Measurements from ENCODE around the gene DCAF6. TPM values are rescaled to one million over a fixed set of nuclear protein-coding genes. Genes with fewer than 3 reads are reported as not detected.

The DCAF6 gene
- total RNA-seq, 1 donor from 2014 or later, result 32.9 TPM

DNA sequence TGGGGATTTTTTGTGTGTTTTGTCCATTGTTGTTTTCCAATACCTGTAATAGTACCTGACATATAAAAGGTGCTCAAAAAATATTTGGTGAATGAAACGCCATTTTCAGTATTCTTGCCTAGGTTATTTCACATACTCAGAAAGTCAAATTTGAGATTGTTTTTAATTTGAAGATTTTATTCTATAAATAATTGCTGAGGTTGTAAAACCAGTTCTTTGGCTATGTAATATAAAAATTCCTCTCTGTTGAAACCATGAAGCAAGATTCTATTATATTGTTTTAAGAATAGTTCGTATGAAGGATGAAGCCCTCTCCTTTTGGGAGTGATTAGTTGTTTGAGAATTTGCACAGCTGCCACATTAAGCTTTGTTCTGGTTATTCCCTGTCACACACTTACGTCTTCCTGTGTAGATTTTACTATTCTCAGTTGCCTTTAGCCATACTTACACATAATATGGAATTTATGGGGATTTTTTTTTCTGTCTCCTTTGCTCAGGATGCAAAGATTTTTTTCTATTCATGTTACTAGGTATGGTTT is 60.6 kb downstream of the DCAF6 start:
- Mint-ChIP-seq H3K9me3 (no peaks in the 10 kb centered on the region), H3K27me3 (no peaks in the 10 kb centered on the region), H3K4me1 (no peaks in the 10 kb centered on the region), H3K4me3 (no peak overlapping the region), H3K36me3 (ENCODE audit: low read depth) (peaks cover 51% of the 10 kb centered on the region), H3K27ac (no peak overlapping the region)
- intact Hi-C loops (cut with micrococcal nuclease), result no loop called here
- no peak for DNase-seq
- ChIA-PET POLR2A (no interaction called here), CTCF (no interaction called here)
- TF ChIP-seq, protein P1, sequence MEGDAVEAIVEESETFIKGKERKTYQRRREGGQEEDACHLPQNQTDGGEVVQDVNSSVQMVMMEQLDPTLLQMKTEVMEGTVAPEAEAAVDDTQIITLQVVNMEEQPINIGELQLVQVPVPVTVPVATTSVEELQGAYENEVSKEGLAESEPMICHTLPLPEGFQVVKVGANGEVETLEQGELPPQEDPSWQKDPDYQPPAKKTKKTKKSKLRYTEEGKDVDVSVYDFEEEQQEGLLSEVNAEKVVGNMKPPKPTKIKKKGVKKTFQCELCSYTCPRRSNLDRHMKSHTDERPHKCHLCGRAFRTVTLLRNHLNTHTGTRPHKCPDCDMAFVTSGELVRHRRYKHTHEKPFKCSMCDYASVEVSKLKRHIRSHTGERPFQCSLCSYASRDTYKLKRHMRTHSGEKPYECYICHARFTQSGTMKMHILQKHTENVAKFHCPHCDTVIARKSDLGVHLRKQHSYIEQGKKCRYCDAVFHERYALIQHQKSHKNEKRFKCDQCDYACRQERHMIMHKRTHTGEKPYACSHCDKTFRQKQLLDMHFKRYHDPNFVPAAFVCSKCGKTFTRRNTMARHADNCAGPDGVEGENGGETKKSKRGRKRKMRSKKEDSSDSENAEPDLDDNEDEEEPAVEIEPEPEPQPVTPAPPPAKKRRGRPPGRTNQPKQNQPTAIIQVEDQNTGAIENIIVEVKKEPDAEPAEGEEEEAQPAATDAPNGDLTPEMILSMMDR (IDR thresholded peaks at IDR 0.05), result no peak
- no peak for ATAC-seq (ENCODE audit: low read depth)

DNA sequence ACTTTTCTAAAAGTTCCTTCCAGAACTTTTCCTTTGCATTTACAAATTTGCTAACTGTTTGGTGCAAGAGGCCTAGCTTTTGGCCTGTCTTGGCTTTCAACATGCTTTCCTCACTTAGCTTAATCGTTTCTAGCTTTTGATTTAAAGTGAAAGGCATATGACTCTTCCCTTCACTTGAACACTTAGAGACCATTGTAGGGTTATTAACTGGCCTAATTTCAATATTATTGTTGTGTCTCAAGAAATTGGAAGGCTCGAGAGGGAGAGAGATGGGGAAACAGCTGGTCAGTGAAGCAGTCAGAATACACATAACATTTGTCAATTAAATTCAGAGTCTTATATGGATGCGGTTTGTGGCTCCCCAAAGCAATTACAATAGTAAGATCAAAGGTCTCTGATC is 63.4 kb downstream of the DCAF6 start:
- peaks cover 54% of the 10 kb centered on the region for H3K36me3 Mint-ChIP-seq (ENCODE audit: low read depth)
- H3K9me3 Mint-ChIP-seq, result no peaks in the 10 kb centered on the region
- intact Hi-C loops (cut with micrococcal nuclease), result no loop called here
- TF ChIP-seq, protein P1 (IDR thresholded peaks at IDR 0.05), result no peak
- no peaks in the 10 kb centered on the region for H3K4me1 Mint-ChIP-seq
- no peak for DNase-seq
- H3K4me3 Mint-ChIP-seq, result no peak overlapping the region
- ATAC-seq (ENCODE audit: low read depth), result no peak
- POLR2A ChIA-PET, result no interaction called here
- CTCF ChIA-PET, result no interaction called here
- H3K27ac Mint-ChIP-seq, result no peak overlapping the region
- H3K27me3 Mint-ChIP-seq, result no peaks in the 10 kb centered on the region

DNA sequence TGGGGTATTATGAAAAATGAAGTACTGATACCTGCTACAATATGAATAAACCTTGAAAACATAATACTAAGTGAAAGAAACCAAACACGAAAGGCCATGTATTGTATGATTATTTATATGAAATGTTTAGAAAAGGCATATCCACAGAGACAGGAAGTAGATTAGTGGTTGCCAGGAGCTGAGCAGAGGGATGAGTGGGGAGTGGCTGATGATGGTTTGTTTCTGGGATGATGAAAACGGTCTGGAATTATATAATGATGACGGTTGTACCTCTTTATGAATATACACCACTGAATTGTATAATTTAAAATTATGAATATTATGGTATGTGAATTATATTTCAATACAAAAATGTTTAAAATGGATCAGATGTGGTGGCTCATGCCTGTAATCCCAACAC is 64.2 kb downstream of the DCAF6 start:
- ATAC-seq (ENCODE audit: low read depth), result no peak
- intact Hi-C loops (cut with micrococcal nuclease), result no loop called here
- POLR2A ChIA-PET, result no interaction called here
- no peak for DNase-seq
- Mint-ChIP-seq H3K36me3 (ENCODE audit: low read depth) (peaks cover 50% of the 10 kb centered on the region), H3K9me3 (no peaks in the 10 kb centered on the region), H3K4me1 (no peaks in the 10 kb centered on the region), H3K27me3 (no peaks in the 10 kb centered on the region), H3K4me3 (no peak overlapping the region), H3K27ac (no peak overlapping the region)
- CTCF ChIA-PET, result no interaction called here
- TF ChIP-seq, protein P1 (IDR thresholded peaks at IDR 0.05), result no peak

DNA sequence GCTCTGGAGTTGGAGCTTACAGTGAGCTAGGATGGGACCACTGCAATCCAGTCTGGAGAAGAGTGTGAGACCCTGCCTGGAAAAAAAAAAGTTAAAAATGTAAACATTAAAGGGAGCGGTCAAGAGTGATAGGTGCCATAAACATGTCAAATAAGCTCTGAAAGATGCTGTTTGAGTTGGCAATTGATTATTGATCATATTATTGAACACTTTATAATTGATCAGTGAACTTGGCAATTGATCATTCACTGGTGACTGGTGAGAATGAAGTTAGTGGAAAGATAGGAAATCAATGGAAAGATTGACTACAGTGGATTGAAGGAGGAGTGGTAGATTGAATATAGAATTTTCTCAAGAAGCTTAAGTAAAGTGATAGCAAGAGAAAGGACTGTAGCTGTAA is 64.7 kb downstream of the DCAF6 start:
- Mint-ChIP-seq H3K36me3 (ENCODE audit: low read depth) (peaks cover 49% of the 10 kb centered on the region), H3K4me3 (no peak overlapping the region), H3K27ac (no peak overlapping the region), H3K27me3 (no peaks in the 10 kb centered on the region), H3K9me3 (no peaks in the 10 kb centered on the region), H3K4me1 (no peaks in the 10 kb centered on the region)
- ATAC-seq (ENCODE audit: low read depth), result no peak
- TF ChIP-seq, protein P1 (IDR thresholded peaks at IDR 0.05), result no peak
- ChIA-PET POLR2A (no interaction called here), CTCF (no interaction called here)
- intact Hi-C loops (cut with micrococcal nuclease), result no loop called here
- DNase-seq, result no peak

DNA sequence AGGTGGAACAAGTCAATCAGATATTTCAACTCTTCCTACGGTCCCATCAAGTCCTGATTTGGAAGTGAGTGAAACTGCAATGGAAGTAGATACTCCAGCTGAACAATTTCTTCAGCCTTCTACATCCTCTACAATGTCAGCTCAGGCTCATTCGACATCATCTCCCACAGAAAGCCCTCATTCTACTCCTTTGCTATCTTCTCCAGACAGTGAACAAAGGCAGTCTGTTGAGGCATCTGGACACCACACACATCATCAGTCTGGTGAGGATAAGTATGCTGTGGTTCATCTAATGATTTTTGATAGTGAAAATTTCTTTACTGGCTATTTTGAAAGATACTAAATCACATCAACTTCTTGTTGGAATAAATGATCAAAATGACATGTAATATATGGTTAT is 68.0 kb downstream of the DCAF6 start:
- Mint-ChIP-seq H3K9me3 (no peaks in the 10 kb centered on the region), H3K27me3 (no peaks in the 10 kb centered on the region), H3K4me1 (peaks cover 2% of the 10 kb centered on the region), H3K27ac (no peak overlapping the region), H3K36me3 (ENCODE audit: low read depth) (peaks cover 58% of the 10 kb centered on the region), H3K4me3 (no peak overlapping the region)
- intact Hi-C loops (cut with micrococcal nuclease), result no loop called here
- DNase-seq (no peak), ATAC-seq (ENCODE audit: low read depth) (no peak)
- POLR2A ChIA-PET, result no interaction called here
- CTCF ChIA-PET, result no interaction called here
- TF ChIP-seq, protein P1 (IDR thresholded peaks at IDR 0.05), result no peak

All from activated B cell treated with CpG ODN at 0.5 μM for 24 hours (primary cell).